Measurements from ENCODE around the gene FNBP1.

DNA sequence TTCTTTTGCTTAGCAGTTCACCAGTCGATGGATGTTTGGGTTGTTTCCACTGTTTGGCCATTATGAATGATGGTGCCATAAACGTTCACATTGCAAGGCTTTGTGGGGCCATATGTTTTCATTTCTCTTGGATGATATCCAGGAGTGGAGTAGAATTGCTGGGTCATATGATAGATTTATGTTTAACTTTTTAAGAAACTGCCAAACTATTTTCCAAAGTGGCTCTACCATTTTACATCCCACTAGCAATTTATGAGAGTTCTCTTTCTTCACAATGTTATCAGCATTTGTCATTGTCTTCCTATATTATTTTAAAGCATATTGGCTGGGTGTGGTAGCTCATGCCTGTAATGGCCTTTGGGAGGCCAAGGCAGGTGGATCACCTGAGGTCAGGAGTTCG is 15.9 kb upstream of the FNBP1 start:
- TF ChIP-seq EZH2 (optimal IDR thresholded peaks at IDR 0.05; ENCODE audit: low read depth, low read length), result no peak
- TF ChIP-seq, protein P1, sequence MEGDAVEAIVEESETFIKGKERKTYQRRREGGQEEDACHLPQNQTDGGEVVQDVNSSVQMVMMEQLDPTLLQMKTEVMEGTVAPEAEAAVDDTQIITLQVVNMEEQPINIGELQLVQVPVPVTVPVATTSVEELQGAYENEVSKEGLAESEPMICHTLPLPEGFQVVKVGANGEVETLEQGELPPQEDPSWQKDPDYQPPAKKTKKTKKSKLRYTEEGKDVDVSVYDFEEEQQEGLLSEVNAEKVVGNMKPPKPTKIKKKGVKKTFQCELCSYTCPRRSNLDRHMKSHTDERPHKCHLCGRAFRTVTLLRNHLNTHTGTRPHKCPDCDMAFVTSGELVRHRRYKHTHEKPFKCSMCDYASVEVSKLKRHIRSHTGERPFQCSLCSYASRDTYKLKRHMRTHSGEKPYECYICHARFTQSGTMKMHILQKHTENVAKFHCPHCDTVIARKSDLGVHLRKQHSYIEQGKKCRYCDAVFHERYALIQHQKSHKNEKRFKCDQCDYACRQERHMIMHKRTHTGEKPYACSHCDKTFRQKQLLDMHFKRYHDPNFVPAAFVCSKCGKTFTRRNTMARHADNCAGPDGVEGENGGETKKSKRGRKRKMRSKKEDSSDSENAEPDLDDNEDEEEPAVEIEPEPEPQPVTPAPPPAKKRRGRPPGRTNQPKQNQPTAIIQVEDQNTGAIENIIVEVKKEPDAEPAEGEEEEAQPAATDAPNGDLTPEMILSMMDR (IDR thresholded peaks at IDR 0.05; ENCODE audit: low read length), result no peak
- TF ChIP-seq EZH2phosphoT487 (IDR thresholded peaks at IDR 0.05; ENCODE audit: low read length), result no peak
